Common myeloid progenitor, CD34-positive (primary cell): ENCODE measurements around the gene VSX2.

Experiments used
- CTCF ChIA-PET: fragments of 350-600 bp; sonication (Branson Sonifier 250); formaldehyde crosslinking; loops from one replicate; lab custom pipeline; 2021; ENCODE audit warnings: antibody characterized with exemption; lab: Charles Lee
- POLR2A ChIA-PET: fragments of 350-600 bp; sonication (Branson Sonifier 250); formaldehyde crosslinking; loops from one replicate; lab custom pipeline; 2021; ENCODE audit warnings: antibody characterized with exemption; lab: Charles Lee
- DNase-seq, 3 donors: peaks; one replicate each; pipeline versions ENCODE4 v3.0.0 to v3.0.0-alpha.2; 2013
- H3K27ac ChIP-seq, 2 experiments: 1 replicate in 1 of 2; 2 replicates in 1 of 2; pipeline ENCODE4 v1.7.0; 2013; ENCODE audit warnings: inconsistent platforms in 2 of 2, low read length in 2 of 2, mild to moderate bottlenecking in 2 of 2, low read depth in 1 of 2, moderate library complexity in 1 of 2; ENCODE audit not compliant: severe bottlenecking in 2 of 2, insufficient read depth in 1 of 2, poor library complexity in 1 of 2
- H3K27me3 ChIP-seq, 5 experiments: replicated peaks in 2 of 5; 1 replicate in 3 of 5; 2 replicates in 2 of 5; pipeline versions ENCODE4 v1.6.1 to v1.7.0; 2013; ENCODE audit warnings: low read length in 4 of 5, mild to moderate bottlenecking in 2 of 5, moderate library complexity in 2 of 5, inconsistent platforms in 1 of 5; ENCODE audit not compliant: insufficient read depth in 5 of 5, control insufficient read depth in 4 of 5
- H3K36me3 ChIP-seq, 4 experiments: 1 replicate in 2 of 4; 2 replicates in 2 of 4; pipeline versions ENCODE4 v1.6.1 to v1.7.0; 2013; ENCODE audit warnings: low read length in 3 of 4, control low read depth in 1 of 4, mild to moderate bottlenecking in 1 of 4; ENCODE audit not compliant: control insufficient read depth in 4 of 4, insufficient read depth in 4 of 4
- H3K4me1 ChIP-seq, 4 experiments: 1 replicate in 3 of 4; 2 replicates in 1 of 4; pipeline versions ENCODE4 v1.6.1 to v1.7.1; 2013; ENCODE audit warnings: low read length in 3 of 4, mild to moderate bottlenecking in 3 of 4, control low read depth in 1 of 4, inconsistent platforms in 1 of 4, moderate library complexity in 1 of 4; ENCODE audit not compliant: control insufficient read depth in 4 of 4, insufficient read depth in 4 of 4; ENCODE audit errors: control extremely low read depth in 1 of 4
- H3K4me3 ChIP-seq, 7 experiments: 1 replicate in 4 of 7; 2 replicates in 3 of 7; pipeline versions ENCODE4 v1.5.1 to v1.7.0; 2013; ENCODE audit warnings: mild to moderate bottlenecking in 7 of 7, low read length in 6 of 7, moderate library complexity in 6 of 7, inconsistent platforms in 2 of 7, low read depth in 2 of 7, control low read depth in 1 of 7; ENCODE audit not compliant: insufficient read depth in 4 of 7, control insufficient read depth in 1 of 7; ENCODE audit errors: extremely low read depth in 1 of 7
- H3K9me3 ChIP-seq, 5 experiments: 1 replicate in 4 of 5; 2 replicates in 1 of 5; pipeline versions ENCODE4 v1.6.1 to v1.7.1; 2013; ENCODE audit warnings: low read length in 4 of 5, mild to moderate bottlenecking in 2 of 5, inconsistent platforms in 1 of 5, low read depth in 1 of 5, moderate library complexity in 1 of 5; ENCODE audit not compliant: control insufficient read depth in 4 of 5, insufficient read depth in 2 of 5; ENCODE audit errors: control extremely low read depth in 1 of 5
- WGBS: methylation state at CpG from one replicate; pipeline ENCODE4 v1.1.5; 2013; ENCODE audit not compliant: insufficient coverage; 5-methylcytosine and 5-hydroxymethylcytosine counted together

The VSX2 gene

GRCh38 chr14:74302634-74303569 is 63.7 kb downstream of the VSX2 start, which contains the start of gene ABCD4:
ABCD4 (minus strand) TSS chr14:74302934; CDS start chr14:74302912, 22 bp downstream.
- H3K27me3 ChIP-seq = no peaks in the 10 kb centered on the region
- no peaks in the 10 kb centered on the region for H3K9me3 ChIP-seq
- 15% methylated on average over 51 of the region's 61 CpGs for WGBS
- CTCF ChIA-PET = interaction anchor here (0.8 to 1.4 kb wide), 5 partner anchors 8 to 15 kb away, joined by 3 to 5 read pairs (median 3); no protein-coding TSS in a partner anchor
- peak within 1 kb of the TSS; percentile 92 to 97 (median 95) for H3K4me3 ChIP-seq
- POLR2A ChIA-PET = interaction anchor here (0.6 kb wide), 1 partner anchor 1583 kb away, joined by 3 read pairs; no protein-coding TSS in a partner anchor
- peak within 1 kb of the TSS; percentile 77 to 89 for H3K27ac ChIP-seq
- peaks cover 2 to 28% (median 13%) of the 10 kb centered on the region in 4 experiments for H3K4me1 ChIP-seq
- DNase-seq = peak; percentile 88 to 95 (median 91)
- H3K36me3 ChIP-seq = peaks cover 5 to 18% (median 11%) of the 10 kb centered on the region in 4 experiments

DNA sequence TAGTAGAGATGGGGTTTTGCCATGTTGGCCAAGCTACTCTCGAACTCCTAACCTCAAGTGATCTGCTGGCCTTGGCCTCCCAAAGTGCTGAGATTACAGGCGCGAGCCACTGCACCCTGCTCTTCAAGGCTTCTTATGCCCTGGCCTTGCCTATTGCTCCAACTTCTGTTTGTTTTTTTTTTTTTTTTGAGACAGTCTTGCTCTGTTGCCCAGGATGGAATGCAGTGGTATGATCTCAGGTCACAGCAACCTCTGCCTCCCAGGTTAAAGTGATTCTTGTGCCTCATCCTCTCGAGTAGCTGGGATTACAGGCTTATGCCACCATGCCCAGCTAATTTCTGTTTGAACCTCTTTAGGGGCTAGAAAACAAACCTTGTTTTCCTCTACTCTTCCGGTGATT is 69.4 kb downstream of the VSX2 start:
- no peak overlapping the region for H3K27ac ChIP-seq
- DNase-seq = no peak
- 96% methylated on average over 5 of the region's 5 CpGs for whole genome bisulfite sequencing
- no peaks in the 10 kb centered on the region for H3K36me3 ChIP-seq
- no peaks in the 10 kb centered on the region for H3K9me3 ChIP-seq
- no peak overlapping the region for H3K4me3 ChIP-seq
- ChIA-PET CTCF (interaction anchor here (1.3 to 1.5 kb wide), 2 partner anchors 12 to 16 kb away, joined by 4 read pairs; no protein-coding TSS in a partner anchor), POLR2A (no interaction called here)
- H3K27me3 ChIP-seq = no peaks in the 10 kb centered on the region
- no peaks in the 10 kb centered on the region for H3K4me1 ChIP-seq

DNA sequence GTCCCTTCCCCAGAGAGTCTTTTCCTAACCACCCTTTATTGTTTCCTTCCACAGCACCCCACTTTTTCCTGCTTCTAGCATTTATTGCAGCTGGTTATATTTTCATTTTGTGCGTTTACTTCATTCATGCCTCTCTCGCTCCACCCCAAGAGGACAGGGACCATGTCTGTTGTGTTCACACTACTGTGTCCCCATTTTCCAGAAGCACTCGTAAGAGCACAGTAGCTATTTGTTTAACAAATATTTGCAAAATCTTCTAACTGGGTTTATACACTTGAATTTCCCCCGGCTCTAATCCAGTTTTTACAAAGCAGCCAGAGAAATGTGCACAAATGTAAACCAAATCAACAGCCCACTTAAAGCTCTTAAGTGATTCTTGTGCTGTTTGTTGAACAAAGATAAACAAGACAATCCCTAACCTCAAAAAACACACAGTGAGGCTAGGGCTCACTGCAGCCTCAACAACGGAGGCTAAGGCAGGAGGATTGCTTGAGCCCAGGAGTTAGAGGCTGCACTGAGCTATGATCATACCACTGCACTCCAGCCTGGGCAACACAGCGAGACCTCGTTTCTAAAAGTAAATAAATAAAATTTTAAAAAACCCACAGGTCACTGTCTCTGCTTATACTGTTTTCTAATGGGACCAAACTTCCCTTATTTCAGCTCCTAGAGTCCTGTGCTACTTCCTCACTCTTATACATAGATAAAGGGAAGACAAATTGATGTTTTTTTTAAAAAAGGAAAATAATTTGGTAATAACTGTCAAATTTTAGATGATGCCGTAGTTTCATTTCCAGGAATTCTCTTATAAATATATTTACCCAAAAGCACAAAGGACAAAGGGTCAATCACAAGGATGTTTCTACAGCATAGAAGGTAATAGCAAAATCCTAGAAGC is 70.1 kb downstream of the VSX2 start:
- DNase-seq = no peak
- no peaks in the 10 kb centered on the region for H3K27me3 ChIP-seq
- H3K27ac ChIP-seq = no peak overlapping the region
- ChIA-PET POLR2A (no interaction called here), CTCF (interaction anchor here (1.5 kb wide), 1 partner anchor 12 kb away, joined by 4 read pairs; no protein-coding TSS in a partner anchor)
- H3K4me1 ChIP-seq = no peaks in the 10 kb centered on the region
- 83% methylated on average over 6 of the region's 8 CpGs for WGBS
- H3K4me3 ChIP-seq = no peak overlapping the region
- no peaks in the 10 kb centered on the region for H3K36me3 ChIP-seq
- no peaks in the 10 kb centered on the region for H3K9me3 ChIP-seq

DNA sequence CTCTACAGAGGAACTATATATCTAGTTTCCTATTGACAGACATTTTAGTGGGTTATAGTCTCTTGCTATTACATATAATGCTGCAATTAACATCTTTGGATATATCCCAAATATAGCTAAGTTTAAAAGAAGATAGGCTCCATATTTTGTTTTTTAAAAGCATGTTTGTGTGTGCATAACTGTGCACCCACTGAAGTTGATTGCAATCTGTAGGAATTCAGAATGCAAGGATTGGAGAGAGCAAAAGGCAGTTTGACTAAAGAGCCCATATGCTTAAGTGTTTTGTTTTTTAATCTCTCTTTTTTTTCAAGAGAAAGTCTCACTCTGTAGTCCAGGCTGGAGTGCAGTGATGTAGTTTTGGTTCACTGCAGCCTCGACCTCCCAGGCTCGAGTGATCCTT is 72.9 kb downstream of the VSX2 start:
- WGBS = 90% methylated on average over 2 of the region's 2 CpGs
- ChIA-PET POLR2A (no interaction called here), CTCF (interaction anchor here (1.1 kb wide), 1 partner anchor 9 kb away, joined by 3 read pairs; the partner anchor contains the start of gene ABCD4)
- no peak overlapping the region for H3K27ac ChIP-seq
- H3K4me3 ChIP-seq = no peak overlapping the region
- no peaks in the 10 kb centered on the region for H3K36me3 ChIP-seq
- H3K4me1 ChIP-seq = no peaks in the 10 kb centered on the region
- H3K27me3 ChIP-seq = no peaks in the 10 kb centered on the region
- H3K9me3 ChIP-seq = no peaks in the 10 kb centered on the region
- DNase-seq = no peak
